KOPT-K1 (cell line): ENCODE results near the gene LIG1.
A peak's percentile ranks its signal among the peaks of the same experiment; 100 is the strongest.

Experiments used
- H3K27ac ChIP-seq: fragments of 200-600 bp; sonication (generic); 2 replicates; pipeline ENCODE4 v1.5.1; 2016; ENCODE audit warnings: antibody characterized with exemption, mild to moderate bottlenecking, low read depth, low read length; ENCODE audit not compliant: poor library complexity, severe bottlenecking
- H3K36me3 ChIP-seq: fragments of 200-600 bp; sonication (generic); 2 replicates; pipeline ENCODE4 v1.5.1; 2017; ENCODE audit warnings: antibody characterized with exemption, mild to moderate bottlenecking, low read length, moderate library complexity; ENCODE audit not compliant: insufficient read depth
- H3K9me3 ChIP-seq: fragments of 200-600 bp; sonication (generic); 2 replicates; pipeline ENCODE4 v1.5.1; 2017; ENCODE audit warnings: antibody characterized with exemption, low read length, mild to moderate bottlenecking; ENCODE audit not compliant: insufficient read depth, poor library complexity, severe bottlenecking

LIG1 gene

DNA sequence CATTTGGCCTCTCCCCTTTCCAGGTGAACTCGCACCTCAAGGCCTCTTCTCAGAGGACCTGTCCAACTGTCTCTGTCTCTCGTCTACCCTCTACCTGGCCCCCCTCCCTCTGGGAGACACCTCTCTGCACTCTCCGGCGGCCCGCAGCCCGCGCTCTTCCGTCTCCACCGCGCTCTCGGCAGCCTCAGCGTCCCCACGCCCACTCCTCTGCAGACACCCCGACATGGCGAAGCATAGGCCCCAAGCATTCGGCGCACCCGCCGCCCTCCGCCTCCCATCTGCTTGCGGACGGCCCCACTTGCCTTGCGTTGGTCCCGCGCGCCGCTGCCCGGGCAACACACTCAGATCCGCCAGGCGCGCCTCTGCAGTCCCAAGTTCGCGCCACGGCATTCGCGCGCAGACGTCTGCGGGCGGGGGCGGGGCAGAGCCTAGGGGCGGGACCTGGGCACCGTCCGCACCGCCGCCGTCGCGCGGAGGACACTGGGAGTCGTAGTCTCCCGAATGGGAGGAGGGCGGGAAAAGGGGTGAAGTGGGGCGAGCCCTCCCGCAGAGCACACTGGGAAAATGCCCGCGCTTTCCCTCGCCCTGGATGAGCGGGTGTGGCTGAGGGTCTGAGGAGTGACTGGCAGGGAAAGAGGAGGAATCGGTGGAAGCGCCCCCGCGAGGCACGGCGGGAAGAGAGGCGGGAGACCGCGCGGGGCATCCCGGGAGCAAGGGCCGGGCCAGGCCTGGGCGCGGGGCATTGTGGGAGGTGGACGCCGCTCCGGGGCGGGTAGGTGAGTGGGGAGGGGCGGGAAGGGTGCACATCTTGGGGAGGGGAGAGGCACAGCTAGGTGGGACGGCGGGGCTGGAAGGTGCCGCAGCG, at the start of gene LIG1, which contains the start of gene ZSWIM9:
Gene LIG1, minus strand, starts transcription at position 406 of the 865 bp plus-strand sequence. CDS start 4,778 bp downstream, outside the sequence.
Gene ZSWIM9, plus strand, starts transcription at position 742 of the 865 bp plus-strand sequence. CDS start 1,123 bp downstream, outside the sequence.
- peaks cover 32% of the 10 kb centered on the region for H3K36me3 ChIP-seq
- no peaks in the 10 kb centered on the region for H3K9me3 ChIP-seq
- H3K27ac ChIP-seq = peak within 1 kb of the TSS; percentile 97

DNA sequence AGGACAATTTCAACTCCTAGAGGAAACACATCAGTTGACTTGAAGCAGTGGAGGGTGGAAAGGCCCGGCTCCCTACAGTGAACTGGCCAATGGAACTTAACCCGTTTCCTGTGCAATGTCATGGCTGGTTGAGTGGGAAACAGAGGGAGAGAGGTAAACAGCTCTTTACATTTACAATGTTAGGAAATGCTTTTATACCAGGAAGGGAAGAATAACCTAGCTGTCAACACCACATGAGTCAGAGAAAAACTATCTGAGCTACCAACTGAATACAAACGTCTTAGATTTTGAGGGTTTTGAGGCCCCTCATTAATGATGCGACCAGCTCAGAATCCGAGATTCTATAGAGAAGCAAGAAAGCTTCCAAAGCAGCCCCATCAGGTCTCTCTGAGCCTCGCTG, 48.9 kb upstream of the LIG1 start:
- no peak overlapping the region for H3K27ac ChIP-seq
- peaks cover 55% of the 10 kb centered on the region for H3K36me3 ChIP-seq
- no peaks in the 10 kb centered on the region for H3K9me3 ChIP-seq

DNA sequence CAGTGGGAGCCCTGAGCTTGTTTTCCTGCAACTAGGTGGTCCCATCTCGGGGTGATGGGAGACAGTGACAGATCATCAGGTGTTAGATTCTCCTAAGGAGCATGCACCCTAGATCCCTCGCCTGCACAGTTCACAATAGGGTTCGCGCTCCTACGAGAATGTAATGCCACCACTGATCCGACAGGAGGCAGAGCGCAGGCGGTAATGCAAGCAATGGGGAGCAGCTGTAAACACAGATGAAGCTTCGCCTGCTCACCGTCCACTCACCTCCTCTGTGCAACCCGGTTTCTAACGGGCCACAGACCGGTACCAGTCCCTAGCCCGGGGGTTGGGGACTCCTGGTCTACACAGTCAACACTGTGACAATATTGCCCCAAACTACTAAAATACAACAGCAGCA, 46.8 kb upstream of the LIG1 start:
- H3K36me3 ChIP-seq = peaks cover 63% of the 10 kb centered on the region

DNA sequence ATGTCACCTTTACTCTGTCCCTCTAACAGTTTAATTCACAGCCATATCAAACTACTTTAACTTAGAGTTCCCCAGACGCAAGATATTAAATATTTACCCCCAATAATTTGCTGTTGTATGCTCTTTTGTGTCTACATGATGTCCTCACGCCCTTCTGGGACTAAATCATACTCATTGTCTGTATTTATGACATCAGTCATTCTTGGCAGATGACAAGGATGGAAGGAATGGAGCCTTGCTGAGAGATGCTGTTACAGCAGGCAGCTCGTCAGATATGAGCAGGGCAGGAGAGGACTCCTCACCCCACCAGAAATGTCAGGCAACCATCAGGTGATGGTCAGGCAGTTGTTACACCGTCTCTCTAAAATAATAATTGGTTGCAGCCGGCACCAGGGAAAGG, 43.8 kb upstream of the LIG1 start:
- Histone ChIP-seq H3K9me3 (no peaks in the 10 kb centered on the region), H3K36me3 (peaks cover 66% of the 10 kb centered on the region), H3K27ac (no peak overlapping the region)

More for the DNA sequence above, 46.8 kb upstream of the LIG1 start:
- Histone ChIP-seq H3K27ac (no peak overlapping the region), H3K9me3 (no peaks in the 10 kb centered on the region)

DNA sequence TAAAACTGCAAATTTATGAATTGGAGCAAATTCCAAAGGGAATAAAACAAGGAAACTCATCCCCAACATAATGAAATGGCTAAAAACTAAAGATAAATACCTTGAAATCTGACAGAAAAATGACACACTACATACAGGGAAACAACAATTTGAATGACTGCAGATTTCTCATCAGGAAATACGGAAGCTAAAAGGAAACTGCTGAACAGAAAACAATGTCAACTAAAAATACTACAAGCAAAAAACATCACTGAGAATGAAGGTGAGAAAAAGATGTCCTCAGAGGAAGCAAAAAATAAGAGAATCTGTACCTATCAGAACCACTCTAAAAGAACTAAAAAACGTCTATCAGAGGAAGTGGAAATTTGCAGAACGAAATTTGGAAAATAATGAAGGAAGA, 39.9 kb upstream of the LIG1 start:
- no peak overlapping the region for H3K27ac ChIP-seq
- no peaks in the 10 kb centered on the region for H3K9me3 ChIP-seq
- H3K36me3 ChIP-seq = peaks cover 40% of the 10 kb centered on the region

DNA sequence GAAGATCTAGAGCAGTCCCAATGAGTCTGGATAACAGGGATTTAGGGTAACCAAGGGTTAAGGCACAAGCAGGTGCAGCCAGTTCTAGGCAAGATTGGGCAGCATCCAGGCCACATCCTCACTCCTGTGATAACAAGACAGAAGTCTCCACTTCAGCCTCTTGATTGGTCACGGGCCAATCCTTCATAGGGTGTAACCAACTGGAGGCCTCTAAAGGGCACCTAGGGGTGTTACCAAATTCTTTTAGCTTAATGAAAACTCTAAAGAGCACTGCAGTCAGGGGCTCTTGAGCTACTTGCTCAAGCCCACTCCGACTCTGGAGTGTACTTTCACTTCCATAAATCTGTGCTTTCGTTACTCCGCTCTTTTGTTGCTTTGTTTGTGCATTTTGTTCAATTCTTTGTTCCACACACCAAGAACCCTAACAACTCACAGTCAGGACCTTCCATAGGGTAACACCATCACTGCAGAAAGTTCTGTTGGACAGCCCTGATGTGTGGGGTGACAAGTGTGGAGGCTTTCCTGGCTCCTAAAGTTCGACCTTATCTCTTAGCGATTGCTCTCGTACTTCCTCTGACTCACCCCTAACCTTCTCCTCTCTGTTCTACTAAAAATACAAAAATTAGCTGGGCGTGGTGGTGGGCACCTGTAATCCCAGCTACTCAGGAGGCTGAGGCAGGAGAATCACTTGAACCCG, 36.4 kb upstream of the LIG1 start:
- H3K27ac ChIP-seq = no peak overlapping the region
- no peaks in the 10 kb centered on the region for H3K9me3 ChIP-seq

DNA sequence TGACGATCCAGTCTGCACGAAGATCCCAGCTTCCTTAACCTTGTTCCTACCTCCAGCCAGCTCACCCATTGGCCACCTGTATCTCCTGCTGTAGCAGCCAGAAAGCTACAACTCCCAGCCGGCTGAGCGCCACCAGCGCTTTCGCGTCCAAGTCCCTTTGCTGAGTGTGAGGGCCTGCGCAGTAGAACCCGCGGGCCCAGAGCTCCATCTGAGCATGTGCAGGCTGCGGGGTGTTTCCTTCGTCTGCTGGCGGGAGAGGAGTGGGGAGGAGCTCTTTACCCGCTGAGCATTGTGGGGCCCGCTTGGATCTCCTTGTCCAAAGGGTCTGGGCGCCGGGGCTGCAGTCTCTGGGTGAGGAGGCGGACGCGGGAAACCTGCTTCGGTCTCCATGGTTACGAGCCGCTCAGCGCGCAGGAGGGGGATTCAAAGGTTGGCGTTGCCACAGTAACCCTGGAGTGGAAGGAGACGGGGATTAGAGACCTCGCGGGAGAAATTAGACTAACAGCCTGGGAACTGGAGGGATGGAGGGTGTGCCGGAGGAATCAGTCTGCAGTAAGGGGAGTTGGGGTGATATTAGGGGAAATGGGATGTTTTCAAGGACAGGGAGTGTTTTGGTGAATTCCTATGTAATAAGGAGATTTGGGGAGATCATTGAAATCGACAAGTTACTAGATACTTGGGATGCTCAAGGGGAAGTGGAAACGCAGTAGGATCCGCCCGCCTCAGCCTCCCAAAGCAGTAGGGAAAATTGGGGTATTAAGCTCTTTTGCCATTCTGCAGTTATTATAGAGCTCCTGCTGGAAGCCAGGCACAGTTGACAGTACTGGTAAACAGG, 33.9 kb upstream of the LIG1 start:
- H3K9me3 ChIP-seq = no peaks in the 10 kb centered on the region
- H3K27ac ChIP-seq = peak overlapping the region; percentile 80
- peaks cover 10% of the 10 kb centered on the region for H3K36me3 ChIP-seq

More for the DNA sequence above, 36.4 kb upstream of the LIG1 start:
- peaks cover 22% of the 10 kb centered on the region for H3K36me3 ChIP-seq

DNA sequence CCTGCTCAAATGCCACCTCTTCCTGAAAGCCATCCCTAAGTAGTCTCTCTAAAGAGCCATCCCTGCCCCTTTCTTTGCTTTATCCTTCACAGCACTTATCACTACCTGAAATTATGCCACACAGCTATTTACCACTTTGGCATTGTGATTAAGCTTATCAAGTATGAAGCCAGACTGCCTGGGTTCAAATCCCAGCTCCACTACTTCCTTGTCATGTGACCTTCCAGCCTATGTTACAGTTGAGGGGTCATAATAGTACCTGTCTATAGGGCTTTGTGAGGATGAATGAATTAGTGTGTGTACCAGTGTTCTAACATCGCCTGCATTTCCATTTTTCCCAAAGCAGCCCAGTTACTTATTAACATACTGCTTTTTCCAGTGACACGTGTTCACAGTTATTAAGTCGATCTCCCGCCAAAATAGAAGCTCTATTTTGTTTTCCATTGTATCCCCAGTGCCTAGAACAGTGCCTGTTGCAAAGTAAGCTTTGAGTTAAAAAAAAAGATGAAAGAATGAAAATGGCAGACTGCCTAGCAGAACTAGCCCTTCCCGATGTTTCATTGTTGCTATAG, 33.2 kb upstream of the LIG1 start:
- H3K27ac ChIP-seq = peak overlapping the region; percentile 80
- no peaks in the 10 kb centered on the region for H3K9me3 ChIP-seq
- H3K36me3 ChIP-seq = peaks cover 8% of the 10 kb centered on the region

DNA sequence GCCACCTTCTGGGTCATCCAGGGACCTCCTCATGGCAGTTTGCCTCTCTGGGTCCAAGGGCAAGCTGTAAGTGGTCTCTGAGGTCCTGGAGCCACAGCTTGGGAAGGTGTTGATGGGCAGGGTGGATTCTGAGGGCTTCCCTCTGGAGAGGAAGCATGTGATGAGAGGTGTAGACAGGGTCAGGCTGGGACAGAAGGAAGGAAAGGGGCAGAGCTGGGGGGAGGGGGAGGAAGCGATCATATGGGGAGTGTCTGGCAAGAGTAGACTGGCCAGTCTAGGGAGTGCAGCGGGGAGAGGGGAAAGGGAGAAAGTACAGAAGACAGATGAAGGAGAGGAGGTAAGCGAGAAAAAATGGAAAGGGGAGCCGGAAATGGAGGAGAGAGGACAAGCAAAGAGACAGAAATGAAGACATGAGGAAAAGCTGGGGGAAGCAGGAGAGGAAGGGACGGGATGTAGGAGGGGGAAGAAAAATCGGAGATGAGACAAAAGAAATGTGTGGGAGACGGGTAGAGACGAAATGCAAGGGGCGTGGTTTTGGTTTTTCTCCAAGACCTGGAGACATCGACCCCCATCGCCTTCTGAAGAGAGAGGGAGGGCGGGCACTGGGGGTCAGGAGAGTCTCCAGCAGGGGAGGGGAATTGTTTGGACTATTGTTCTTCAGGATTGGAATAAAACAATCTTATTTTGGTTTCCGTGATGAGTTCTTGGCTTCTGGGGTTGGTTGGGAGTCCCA, 27.0 kb upstream of the LIG1 start:
- Histone ChIP-seq H3K27ac (no peak overlapping the region), H3K9me3 (no peaks in the 10 kb centered on the region), H3K36me3 (no peaks in the 10 kb centered on the region; the same call in 1 of the 2 replicates)

DNA sequence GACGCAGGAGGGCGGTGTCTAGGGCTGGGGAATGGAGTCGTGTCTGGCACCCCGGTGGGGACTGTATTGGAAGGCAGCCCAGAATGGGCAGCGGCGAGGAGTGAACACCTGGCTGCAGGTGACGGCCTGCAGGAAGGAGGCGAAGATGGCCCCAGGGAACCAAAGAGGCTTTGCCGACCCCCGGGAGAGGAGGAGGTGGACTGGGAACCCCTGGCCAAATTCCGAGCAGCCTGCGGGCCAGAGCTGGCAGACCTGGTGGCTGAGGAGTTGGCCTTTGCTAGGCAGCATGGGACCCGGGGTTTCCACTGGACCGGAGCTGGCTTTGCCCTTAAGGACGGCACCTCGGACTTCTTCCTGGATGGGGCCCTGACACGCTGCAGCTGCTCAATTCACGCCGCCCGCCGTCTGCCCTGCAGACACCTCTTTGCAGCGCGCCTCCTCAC, 26.2 kb upstream of the LIG1 start:
- H3K36me3 ChIP-seq = no peaks in the 10 kb centered on the region; the same call in 1 of the 2 replicates
- H3K27ac ChIP-seq = no peak overlapping the region
- no peaks in the 10 kb centered on the region for H3K9me3 ChIP-seq

DNA sequence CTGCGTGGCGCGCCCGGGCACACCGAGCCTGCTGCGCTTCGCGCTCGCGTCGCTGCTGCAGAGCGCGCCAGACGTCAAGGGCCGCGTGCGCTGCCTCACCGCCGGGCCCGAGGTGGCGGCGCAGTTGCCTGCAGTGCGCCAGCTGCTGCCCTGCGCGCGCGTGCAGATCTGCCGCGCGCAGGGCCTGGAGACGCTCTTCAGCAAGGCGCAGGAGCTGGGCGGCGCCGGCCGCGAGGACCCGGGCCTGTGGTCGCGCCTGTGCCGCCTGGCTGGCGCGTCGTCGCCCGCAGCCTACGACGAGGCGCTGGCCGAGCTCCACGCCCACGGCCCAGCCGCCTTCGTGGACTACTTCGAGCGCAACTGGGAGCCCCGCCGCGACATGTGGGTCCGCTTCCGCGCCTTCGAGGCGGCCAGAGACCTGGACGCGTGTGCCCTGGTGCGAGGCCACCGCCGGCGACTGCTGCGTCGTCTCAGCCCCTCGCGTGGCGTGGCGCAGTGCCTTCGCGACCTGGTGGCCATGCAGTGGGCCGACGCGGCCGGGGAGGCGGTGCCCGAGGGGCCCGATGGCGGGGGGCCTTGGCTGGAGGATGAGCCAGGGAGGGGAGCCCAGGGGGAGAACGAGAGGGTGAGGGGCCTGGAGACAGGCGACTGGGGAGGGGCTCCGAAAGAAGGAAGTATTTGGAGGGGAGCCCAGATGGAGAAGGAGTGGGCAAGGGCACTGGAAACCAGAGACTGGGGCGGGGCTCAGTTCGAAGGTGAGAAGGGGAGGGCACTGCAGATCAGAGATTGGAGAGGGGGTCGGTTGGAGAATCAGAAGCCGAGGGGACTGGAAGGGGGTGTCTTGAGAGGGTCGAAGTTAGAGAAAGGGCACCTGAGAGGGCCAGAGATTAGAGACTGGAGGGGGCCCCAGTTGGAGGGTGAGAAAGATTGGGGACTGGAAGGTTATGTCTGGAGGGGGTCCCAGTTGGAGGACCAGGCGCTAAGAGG, 25.0 kb upstream of the LIG1 start:
- no peaks in the 10 kb centered on the region for H3K9me3 ChIP-seq
- H3K36me3 ChIP-seq = peaks cover 6% of the 10 kb centered on the region
- H3K27ac ChIP-seq = no peak overlapping the region

DNA sequence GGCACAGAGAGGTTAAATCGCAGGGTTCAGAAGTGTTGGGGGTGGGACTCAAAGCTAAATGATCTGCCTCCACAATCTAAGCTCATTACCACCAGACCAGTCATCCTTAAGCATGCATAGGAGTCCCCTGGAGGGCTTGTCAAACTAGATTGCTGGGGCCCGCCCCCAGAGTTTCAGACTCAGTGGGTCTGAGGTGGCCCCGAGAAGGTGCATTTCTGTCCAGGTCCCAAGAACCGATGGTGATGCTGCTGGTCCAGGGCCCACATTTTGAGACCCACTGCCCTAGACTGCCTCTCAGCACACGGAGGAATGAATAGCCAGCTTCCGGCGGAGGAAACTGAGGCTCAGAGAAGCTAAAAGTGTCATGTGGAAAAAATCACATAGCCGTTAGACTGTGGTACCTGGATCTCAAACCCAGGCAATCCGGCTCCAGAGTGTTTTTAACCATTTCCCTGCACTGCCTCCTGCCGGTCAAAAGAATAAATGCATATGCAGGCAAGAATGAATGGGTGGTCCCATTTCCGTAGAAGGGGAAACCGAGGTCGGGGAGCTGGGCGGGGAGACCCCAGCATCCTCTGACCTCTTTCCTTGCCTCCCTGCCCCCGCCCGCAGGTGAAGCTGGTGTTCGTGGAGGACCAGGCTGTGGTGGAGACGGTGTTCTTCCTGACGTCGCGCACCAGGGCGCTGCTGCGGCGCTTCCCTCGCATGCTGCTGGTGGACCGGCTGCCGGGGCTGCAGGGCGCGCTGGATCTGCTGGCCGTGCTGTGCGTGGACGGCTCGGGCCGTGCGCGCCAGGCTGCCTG, 24.1 kb upstream of the LIG1 start:
- H3K36me3 ChIP-seq = peaks cover 9% of the 10 kb centered on the region
- H3K27ac ChIP-seq = no peak overlapping the region
- H3K9me3 ChIP-seq = no peaks in the 10 kb centered on the region
